IPS-11a (cell line): ENCODE results near the gene FAM167B.

Source experiments
- H3K4me3 ChIP-seq: one replicate; pipeline ENCODE4 v1.5.1; 2013; ENCODE audit warnings: low read depth, low read length, control low read depth

The FAM167B gene

GRCh38 chr1:32221980-32222755 is 24.9 kb upstream of the FAM167B start, which contains the start of the genes EIF3I and TMEM234:
EIF3I (plus strand) TSS chr1:32222407; CDS start chr1:32222442, 35 bp downstream.
TMEM234 (minus strand) TSS chr1:32222353; CDS start chr1:32222322, 31 bp downstream.
- peak within 1 kb of the TSS; percentile 96 for H3K4me3 ChIP-seq

- no peak overlapping the region for H3K4me3 ChIP-seq
Measured at GRCh38 chr1:32223683-32224082, 23.3 kb upstream of the FAM167B start.

GRCh38 chr1:32224285-32224684 is 22.7 kb upstream of the FAM167B start:
- no peak overlapping the region for H3K4me3 ChIP-seq

GRCh38 chr1:32228771-32229170 is 18.3 kb upstream of the FAM167B start:
- H3K4me3 ChIP-seq, result no peak overlapping the region

- H3K4me3 ChIP-seq, result no peak overlapping the region
Measured at GRCh38 chr1:32231843-32232432, 15.1 kb upstream of the FAM167B start.

GRCh38 chr1:32232558-32233304 is 14.3 kb upstream of the FAM167B start:
- H3K4me3 ChIP-seq, result no peak overlapping the region

GRCh38 chr1:32234792-32235191 is 12.2 kb upstream of the FAM167B start:
- no peak overlapping the region for H3K4me3 ChIP-seq

- peak overlapping the region; percentile 74 for H3K4me3 ChIP-seq
Measured at GRCh38 chr1:32239337-32239736, 7.7 kb upstream of the FAM167B start.

GRCh38 chr1:32239790-32240139 is 7.3 kb upstream of the FAM167B start:
- peak overlapping the region; percentile 74 for H3K4me3 ChIP-seq

GRCh38 chr1:32240140-32240951 is 6.7 kb upstream of the FAM167B start:
- peak overlapping the region; percentile 74 for H3K4me3 ChIP-seq

- peak overlapping the region; percentile 74 for H3K4me3 ChIP-seq
Measured at GRCh38 chr1:32241001-32241763, 5.8 kb upstream of the FAM167B start.

GRCh38 chr1:32242341-32242851 is 4.6 kb upstream of the FAM167B start:
- H3K4me3 ChIP-seq, result no peak overlapping the region

GRCh38 chr1:32247452-32247851 is 430 bp downstream of the FAM167B start:
- no peak overlapping the region for H3K4me3 ChIP-seq

GRCh38 chr1:32247983-32248889 is 1.2 kb downstream of the FAM167B start:
- H3K4me3 ChIP-seq, result peak overlapping the region; percentile 20

- no peak overlapping the region for H3K4me3 ChIP-seq
Measured at GRCh38 chr1:32249831-32250525, 3.0 kb downstream of the FAM167B start.

- H3K4me3 ChIP-seq, result no peak within 1 kb of the TSS
Measured at GRCh38 chr1:32250893-32251716, 4.1 kb downstream of the FAM167B start, which contains the start of gene LCK. LCK (plus strand) TSS chr1:32251265; CDS start chr1:32274330, 23,065 bp downstream.
